HL-60/S4 treated with phorbol 12-myristate 13-acetate at 8.2 ng/mL for 4 days and 3 days (cell line): ENCODE measurements around the gene OR10H1.
"Not testable (repeated sequence)": the region's sequence is repeated elsewhere in the genome, so short reads cannot be mapped to it uniquely, and the experiment has no call there.

ENCODE experiments used
- in situ Hi-C: fragments of 300-500 bp; cut with MboI; formaldehyde crosslinking; loops from 2 replicates; pipeline ENCODE4 v1.15.0; 2022; ENCODE audit warnings: low sequenced_read_pairs

The OR10H1 gene

GRCh38 chr19:15776991-15777970, 38.2 kb downstream of the OR10H1 start:
- in situ Hi-C loops: no loop called here

DNA sequence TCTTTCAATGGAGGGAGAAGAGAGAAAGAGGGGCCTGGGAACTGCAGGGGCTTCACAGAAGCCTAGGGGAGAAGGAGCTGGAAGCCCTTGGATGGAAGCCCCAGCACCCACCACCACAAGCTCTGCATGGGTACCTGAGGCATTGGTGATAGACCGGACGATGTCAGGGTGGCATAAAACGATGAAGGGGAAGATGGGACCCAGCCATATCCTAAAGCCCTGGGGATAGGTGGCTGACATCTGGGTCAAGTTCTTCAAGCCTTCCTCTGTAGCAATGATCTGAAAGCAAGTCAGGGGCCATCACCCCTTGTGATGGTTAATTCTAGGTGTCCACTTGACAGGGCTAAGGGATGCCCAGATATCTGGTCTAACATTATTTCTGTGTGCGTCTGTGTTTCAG, 39.2 kb downstream of the OR10H1 start:
- in situ Hi-C loops: no loop called here

GRCh38 chr19:15775249-15775648, 40.2 kb downstream of the OR10H1 start:
- in situ Hi-C loops: no loop called here

GRCh38 chr19:15774159-15774558, 41.3 kb downstream of the OR10H1 start:
- in situ Hi-C loops: not testable (repeated sequence)

DNA sequence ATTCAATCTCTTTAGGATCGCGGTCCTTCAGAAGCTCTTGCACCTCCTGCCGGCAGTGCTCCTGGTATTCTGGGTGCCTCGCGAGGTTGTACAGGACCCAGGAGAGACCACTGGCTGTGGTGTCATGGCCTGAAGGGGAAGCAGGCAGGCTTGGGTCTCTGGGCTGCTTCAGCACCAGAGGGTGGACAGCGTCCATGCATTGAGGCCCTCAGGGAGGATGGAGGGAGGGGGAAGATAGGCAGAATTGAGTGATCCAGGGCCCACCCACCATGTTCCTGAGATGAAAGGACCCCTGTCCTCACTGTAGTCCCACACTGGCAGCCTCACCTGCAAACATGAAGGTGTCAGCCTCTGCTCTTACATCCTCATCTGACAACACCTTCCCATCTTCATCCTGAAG, 45.9 kb downstream of the OR10H1 start:
- in situ Hi-C loops: no loop called here

DNA sequence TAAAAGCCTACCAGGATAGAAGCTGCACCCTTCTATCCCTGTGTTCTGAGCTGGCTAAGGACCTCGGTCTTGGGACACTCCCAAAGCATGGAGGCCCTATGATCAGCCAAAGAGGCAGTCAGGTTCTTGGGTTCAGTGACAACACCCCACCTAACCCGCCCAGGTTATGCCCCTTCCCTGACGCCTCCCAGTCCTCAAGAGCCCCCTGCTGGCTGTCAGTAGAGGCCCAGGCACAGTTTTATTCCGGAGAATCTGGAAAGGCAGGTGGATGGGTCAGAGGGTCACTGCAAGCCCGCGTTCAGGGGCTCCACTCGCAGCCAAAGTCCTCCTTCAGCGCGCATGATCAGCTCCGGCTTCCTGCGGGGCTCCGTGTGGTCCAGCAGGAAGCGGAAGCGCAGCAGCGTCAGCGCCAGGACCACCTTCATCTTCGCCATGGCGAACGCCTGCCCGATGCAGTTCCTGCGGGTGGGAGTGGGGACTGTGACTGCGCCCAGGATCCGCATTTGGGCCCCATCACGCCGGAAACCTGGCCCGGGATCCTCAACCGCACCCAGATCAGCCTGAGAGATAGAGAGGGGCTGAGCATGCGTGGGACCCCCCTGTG, 55.4 kb downstream of the OR10H1 start:
- in situ Hi-C loops: no loop called here

DNA sequence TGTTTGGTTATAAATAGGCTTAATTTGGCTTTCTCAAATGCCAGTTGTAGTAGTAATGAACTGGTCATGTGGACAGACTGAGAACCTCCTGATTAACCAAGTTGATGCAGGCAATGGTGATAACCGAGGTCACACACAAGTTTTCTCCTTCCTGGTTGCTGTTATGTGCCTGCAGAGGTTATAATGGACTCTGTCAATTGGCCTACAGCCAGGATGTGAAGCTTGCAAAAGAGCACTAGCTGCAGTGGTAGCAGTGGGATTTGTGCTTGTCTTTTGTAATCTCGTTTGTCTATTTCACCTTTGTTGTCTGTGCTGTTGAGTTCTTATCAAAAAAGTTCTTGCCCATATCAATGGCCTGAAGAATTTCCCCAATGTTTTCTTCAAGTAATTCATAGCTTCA, 57.1 kb downstream of the OR10H1 start:
- in situ Hi-C loops: no loop called here
